GM19035 (cell line): ENCODE measurements around the gene MINDY4.
"Not testable (repeated sequence)": the region's sequence is repeated elsewhere in the genome, so short reads cannot be mapped to it uniquely, and the experiment has no call there.

ENCODE experiments used
- ATAC-seq: cut with Tn5 transposase; IDR thresholded peaks from one replicate; pipeline ENCODE4 v1.9.1; 2021; ENCODE audit not compliant: unreplicated experiment

The MINDY4 gene

DNA sequence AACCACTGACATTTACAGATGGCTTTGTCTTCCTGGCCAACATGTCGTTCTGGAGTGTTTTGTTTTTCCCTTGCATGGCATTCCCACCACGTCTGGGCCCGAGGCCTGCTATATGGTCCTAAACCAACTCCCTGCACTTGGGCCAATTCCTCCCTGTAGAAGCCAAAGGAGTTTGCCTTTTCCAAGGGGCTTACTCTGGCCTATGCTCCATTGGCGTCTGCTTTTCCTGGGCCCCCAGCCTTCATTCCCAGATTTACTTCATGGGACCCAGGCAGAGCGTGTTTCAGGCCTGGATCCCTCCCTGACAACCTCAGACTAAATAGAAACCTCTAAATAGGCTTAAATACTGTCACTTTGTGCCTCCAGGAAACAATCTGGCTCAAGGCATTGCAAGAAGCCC, 60.7 kb downstream of the MINDY4 start:
- no peak for ATAC-seq

DNA sequence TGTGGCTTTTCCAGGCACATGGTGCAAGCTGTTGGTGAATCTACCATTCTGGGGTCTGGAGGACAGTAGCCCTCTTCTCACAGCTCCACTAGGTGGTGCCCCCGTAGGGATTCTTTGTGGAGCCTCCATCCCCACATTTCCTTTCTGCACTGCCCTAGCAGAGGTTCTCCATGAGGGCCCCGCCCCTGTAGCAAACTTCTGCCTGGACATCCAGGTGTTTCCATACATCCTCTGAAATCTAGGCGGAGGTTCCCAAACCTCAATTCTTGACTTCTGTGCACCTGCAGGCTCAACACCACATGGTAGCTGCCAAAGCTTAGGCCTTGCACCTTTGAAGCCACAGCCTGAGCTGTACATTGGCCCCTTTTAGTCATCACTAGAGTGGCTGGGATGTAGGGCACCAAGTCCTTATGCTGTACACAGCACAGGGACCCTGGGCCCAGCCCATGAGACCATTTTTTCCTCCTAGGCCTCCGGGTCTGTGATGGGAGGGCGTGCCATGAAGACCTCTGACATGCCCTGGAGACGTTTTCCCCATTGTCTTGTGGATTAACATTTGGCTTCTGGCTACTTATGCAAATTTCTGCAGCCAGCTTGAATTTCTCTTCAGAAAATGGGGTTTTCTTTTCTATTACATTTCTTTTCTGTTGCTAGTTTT, 62.9 kb downstream of the MINDY4 start:
- not testable (repeated sequence) for ATAC-seq

DNA sequence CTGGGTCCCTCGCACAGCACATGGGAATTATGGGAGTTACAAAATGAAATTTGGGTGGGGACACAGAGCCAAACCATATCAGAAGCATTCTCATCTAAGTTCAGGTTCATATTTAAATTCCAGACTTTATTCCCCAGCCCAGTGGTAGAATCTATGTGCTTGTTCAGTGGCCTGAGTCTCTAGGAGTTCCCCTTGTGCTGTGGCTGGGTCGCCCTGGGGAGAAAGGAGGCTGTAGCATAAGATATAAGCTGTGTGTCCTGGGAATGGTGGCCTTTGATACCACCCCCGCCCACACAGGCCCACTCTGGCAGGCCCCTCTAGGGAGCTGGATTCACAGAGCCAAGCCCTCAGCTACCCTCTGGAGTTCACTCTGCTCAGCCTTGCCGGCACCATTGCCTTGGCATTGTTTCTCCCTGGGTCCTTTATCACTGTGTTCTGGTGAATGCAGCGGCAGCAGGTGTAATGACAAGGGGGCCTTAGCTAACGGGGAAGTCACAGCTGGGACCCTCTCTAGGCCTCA, 64.2 kb downstream of the MINDY4 start:
- ATAC-seq: no peak

DNA sequence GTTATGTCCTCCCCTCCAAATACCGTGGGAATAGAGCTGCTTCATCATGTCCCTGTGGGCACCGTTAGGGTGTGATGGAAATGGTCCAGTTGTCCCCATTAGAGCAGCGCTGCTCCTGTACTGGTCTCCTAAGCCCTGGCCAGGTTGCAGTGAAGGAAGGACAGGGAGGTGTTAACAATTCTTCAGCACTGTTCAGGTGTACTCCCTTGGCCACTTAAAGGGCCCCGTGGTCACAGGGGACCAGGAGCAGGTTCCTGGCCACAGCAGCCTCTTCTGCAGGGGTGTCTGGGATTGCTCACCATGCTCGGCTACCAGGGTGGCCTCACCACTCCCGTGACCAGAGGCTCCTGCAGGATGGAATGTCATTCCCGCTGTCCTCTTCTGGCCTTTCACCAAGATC, 65.8 kb downstream of the MINDY4 start:
- no peak for ATAC-seq

DNA sequence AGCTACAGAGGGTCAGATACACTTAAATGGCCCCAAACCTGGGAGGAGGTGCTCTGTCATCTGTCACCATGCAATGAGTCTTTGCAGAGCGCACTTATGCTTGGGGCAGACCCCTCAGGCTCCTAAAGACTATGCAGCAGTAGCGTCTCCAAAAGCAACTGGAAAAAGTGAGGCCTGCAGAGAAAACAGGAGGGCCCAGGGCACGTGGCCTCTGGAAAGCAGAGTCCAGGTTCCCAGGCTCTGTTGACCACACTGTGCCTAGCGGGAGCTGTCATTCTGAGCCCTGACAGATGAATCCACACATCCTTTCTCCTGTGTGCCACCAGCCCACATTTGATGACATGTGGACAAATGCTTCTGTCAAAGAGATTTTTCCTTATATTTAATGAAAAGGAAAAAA, 66.4 kb downstream of the MINDY4 start:
- ATAC-seq: no peak

DNA sequence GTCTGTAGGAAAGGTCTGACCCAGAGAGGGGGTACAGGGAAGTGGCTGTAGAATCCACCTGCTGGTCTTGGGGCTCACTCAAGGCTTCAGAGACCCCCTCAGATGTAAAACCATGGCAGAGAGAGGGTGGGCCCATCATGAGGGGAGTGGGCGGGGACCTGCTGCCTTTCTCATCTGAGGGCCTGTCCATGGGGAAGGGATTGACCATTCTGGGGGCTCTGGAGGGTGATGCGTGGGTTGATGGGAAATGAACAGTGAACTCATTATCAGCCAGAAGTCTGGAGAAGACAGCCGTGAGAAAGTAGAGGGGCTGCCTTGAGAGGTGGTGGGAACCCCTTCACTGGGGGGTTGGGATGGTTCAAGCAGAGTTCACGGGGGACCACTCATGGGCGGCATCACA, 66.8 kb downstream of the MINDY4 start:
- ATAC-seq: no peak

DNA sequence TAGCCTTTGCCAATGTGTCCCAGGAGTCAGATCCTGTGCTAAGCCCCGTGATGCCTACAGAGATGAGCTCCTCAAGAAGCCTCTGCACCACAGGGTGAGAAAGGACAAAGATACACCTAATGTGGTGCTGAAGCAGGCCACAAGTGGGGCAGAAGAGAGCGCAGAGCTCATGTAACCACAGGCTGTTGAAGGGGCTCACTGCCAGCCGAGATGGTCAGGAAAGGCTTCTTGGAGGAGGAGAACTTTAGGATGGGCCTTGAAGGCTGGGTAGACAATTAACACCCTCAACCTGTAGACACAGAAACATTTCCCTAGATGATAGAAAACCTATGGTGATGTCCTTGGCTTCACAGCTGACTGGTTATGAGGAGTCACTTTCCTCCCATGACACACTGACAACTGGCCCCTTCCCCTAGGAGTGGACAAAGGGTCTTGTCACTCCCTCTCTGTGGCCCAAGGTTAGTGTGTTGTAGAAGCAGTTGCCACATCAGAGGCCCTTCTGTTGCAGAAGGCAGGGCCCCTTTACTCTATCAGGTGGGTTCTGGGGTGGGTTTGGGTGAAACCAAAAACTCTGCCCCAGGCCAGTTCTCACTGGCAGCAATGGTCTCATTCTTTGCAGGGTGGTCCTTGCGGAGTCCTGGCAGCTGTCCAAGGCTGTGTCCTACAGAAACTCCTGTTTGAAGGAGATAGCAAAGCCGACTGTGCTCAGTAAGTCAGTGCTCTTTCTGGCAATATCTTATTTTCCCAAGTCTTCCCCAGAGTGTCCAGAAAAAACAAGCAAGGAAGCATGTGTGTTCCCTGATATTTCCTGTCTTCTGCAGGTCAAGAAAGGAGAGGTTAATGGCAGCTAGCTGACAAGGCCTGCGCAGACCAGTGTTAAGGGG, 69.2 kb downstream of the MINDY4 start:
- ATAC-seq: no peak

DNA sequence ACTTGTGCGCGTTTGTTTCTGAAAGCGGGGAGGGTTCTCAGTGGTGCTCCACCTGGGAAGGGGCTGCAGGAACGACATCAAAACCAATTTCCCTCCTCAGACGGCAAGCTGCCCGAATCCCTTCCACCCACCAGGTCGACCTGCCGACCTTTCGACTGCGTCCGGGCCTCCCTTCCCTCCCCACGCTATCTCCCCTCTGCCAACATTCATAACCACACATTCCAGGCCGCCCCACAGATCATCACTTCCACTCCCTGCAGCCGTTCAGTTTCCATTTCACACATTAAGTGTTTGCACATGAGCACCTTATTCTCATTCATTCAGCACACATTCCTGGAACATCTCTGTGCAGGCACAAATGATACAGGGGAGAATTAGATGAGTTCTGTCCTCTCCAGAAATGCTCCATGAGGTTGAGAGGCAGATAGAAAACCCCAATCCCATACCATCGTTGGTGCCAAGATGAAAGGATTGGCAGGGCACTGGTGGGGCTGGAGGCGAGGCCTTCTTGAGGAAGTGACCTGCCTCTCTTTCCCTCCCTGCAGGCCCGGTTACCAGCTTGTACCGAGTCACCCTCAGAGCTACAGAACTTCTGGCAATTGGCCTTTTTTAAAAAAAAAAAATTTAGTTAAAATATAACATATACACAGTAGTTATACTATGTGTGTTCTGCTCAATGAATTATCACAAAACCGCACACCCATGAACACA, 70.0 kb downstream of the MINDY4 start:
- no peak for ATAC-seq

DNA sequence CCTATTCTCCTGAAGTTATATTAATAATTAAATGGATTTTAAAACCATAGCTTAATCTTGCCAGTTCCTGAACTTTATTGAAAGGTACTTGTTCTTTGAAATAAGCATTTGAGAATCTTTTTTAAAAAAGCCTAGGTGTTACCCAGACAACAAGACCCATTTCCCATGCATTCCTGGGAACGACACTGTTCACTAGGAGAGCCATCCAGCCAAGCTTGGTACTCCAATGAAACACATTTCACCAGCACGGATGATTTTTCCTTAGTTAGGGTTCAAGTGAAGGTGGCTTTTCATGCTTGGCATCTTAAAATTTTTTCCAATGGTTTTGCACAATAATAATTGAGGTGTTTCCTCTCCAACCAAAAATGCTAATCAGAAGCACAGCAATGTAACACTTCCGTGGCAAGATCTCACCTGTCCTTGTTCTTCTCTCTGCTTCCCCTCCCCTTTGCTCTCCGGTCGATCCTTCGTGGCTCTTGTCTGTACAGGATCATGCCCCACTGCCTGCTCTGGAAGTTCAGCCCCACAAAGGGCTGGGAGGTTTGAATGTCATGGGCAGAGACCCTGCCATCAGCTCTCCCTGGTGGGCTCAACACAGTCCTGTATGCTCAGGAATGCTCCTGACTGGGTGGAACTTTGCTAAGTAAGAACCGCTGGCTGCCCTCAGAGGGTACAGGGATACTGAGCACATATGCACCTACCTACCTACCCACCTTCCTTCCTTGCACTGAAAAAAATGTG, 70.8 kb downstream of the MINDY4 start:
- no peak for ATAC-seq

DNA sequence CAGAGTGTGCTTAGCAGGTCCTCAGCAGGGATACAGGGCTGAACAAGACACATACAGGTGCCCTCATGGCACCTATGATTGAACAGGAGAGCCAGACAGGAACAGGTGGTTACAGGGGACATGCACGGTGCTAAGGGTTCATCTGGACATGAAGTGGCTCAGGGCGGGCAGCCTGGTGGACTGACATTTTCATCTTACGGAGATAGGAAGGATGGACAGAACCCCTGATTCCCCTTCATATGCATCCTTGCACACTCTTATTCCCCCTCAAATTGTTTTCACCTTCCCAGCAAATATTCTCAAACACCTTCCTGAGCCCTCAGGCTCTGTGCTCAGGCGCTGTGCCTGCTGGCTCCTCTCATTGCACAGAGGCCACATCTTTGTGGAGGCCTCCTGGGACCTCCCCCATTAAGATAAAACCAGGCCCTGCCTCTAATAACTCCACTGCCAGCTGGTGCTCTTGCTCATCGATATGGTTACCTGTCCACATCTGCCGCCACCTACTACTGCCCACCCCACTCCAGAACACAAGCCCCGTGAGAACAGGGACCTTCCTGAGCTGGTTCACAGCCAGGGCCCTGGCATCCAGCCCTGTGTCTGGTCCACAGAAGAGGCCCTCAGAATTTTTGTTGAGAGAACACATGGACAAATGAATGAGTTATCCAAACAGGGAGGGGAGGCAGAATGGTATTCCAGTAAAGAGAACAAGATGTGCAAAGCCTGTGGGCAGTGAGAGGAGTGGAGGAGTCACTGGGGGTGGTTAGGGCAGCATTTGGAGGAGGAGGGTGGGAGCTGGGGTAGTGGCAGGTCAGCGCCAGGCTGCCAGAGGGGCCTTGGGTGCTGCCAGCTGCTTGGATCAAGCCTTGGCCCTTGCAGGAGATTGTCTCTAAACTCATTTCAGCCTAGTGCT, 71.6 kb downstream of the MINDY4 start:
- no peak for ATAC-seq

DNA sequence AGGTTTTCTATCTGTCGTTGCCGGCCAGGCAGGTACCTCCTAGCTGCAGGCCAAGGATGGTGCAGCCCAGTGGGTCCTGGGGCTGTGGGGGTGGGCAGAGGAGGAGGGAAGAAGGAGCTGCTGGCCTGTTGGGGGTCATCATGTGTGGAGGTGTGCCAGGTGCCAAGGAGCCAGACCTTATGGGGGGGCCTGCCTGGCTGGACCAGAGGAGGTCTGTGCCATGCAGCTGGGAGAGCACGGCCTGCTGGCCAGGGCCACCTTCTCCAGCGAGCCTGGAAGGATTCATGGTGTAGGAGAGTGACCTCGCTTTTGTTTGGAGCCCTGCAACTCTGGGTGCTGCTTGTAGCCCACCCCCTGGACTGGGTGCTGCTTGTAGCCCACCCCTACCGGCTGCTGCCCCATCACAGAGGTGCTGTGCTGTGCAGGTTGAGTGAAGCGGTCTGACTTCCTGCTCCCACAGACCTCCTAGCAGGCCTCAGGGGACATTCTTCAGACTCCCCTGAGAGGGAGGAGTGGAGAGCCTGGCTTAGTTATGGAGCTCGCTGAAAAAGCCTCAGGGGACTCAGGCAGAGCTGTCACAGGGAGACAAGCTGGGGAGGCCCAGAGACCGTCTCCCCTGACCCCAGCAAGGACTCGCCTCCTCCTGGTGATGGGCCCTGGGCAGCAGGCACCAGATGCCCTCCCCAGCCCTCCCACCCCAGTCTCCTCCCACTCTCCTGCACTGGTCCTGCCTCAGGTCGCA, 72.7 kb downstream of the MINDY4 start:
- ATAC-seq: no peak

DNA sequence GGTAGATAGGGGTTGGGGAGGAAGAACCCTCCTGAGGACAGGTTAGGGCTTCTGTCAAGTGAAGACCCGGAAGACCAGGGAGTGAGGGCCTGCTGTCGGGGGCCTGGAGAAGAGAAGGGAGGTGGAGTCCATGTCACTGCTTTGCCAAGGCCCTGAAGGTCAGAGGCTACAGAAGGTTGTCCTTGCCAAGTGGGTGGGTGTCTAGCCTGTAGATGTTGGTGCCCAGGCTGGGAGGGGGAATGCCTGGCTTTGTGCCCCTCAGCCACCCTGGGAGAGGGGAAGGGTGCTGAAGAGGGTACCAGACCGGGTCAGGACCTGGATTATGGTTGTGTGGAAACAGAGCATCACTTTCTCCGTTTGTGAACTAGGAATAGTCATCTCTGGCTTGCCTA, 73.3 kb downstream of the MINDY4 start:
- ATAC-seq: no peak

DNA sequence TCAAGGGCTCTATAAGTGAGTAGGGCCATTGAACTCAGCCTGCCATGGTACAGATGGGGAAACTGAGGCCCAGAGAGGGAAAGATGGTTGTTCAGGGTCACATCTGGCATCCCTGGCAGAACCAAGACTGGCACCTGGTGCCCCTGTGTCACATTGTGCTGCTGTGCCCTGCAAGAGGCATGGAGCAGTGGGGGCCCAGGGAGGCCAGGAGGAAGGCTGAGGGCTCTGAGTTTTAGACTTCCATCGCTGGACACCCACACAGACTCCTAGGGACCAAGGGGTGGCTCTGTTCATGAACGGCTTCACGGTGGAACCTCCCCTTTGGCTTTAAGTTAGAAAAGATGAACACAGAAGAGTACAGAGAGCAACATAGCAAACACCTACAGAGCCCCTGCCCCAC, 73.7 kb downstream of the MINDY4 start:
- no peak for ATAC-seq

DNA sequence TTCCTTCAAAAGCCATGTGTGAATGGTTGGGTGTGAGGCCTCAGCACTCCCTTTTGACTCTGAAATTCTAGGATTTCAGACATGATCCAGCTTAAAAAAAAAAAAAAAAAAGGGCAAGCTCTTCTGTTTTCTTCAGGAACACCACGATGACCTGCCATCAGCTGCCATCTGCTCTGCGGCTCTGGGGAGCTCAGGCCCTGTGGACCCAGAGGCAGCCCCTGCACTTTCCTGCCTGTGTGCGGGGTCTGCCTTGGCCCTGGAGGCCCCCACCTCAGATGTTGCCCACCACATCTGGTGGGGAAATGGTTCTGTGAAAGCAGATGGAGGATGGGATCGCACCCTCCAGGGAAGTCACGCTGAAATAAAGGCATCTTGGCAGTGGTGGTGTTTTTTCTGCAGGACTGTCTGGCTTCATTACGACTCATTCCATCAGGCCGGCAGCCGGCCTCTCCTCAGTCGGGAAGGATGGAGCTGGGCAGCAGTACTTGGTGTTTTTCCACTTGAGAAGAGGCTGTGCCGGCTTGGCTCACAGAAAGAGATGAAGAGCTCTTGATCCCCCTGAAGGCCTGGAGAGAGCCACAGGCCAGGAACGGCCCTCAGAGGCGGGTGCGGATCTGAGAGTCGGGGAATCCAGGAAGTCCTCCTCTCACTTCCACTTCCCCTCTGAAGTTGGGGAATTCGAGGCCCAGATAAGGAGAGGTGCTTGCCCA, 74.4 kb downstream of the MINDY4 start:
- no peak for ATAC-seq

DNA sequence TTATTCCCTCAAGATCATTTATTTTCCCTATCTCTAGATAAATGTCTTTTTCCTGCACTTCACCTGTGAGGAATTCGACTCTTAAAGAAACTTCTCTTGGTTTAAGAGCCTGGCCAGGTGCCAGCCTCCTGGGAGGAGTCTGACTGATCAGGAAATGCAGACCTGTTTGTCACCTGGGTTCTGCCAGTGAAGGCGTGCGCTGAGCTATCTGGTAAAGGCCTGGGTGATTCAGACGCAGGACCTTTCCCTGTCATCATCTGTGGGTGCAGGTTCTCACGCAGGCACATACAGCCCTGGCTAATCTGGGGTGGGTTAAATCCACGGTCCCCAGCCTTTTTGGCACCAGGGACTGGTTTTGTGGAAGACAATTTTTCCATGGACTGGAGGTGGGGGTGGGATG, 75.2 kb downstream of the MINDY4 start:
- ATAC-seq: no peak

DNA sequence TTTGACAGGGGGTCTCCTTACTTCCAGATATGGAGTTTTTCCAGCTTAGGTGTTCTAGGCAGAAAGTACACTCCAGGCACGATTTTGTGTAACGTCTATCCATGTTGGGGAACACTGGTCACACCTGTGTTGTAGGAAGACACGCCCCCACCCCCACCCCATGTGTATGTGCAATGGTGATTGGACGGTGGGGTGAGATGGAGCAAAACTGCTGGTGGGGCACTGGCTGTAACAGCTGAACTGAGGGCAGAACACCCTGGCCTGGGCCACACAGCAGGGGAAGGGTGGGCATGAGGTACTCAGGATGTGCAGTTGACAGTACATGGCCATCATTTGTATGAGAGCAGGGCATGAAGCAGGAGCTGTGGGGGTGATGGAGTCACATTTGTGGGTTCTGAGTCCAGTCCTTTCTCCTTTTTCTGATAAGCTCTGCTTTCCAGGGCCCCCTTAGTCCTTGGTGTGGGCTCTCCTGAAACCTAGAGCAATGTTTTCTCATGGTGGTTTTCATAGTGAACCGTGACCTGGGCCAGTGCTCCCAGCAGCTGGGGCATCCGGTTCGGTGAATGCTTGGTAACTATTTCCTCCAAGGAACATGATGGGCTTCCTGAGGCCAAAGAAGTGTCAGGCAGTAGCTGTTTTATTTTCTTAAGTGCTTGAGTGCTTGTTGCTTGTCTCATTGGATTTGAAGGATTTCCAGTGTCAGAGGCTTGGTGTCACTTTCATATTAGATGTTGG, 77.1 kb downstream of the MINDY4 start:
- no peak for ATAC-seq

DNA sequence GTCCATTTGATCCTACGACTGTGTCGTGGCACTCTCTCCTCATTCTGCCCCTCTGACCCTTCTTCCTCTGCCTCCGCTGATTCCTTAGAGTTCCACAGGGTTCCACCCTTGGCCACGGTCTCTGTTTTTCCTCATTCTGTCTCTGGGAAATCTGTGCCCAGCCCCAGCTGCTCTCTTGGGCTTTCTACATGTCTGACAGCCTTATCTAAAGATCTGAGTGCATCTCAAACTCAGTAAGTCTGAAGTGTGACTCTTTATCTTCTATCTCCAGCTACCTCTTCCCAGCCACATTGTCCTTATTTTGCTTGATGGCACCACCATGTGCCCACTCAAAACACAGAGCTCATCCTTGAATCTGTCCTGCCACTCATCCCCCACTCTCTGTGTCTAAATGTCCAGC, 78.3 kb downstream of the MINDY4 start:
- no peak for ATAC-seq

DNA sequence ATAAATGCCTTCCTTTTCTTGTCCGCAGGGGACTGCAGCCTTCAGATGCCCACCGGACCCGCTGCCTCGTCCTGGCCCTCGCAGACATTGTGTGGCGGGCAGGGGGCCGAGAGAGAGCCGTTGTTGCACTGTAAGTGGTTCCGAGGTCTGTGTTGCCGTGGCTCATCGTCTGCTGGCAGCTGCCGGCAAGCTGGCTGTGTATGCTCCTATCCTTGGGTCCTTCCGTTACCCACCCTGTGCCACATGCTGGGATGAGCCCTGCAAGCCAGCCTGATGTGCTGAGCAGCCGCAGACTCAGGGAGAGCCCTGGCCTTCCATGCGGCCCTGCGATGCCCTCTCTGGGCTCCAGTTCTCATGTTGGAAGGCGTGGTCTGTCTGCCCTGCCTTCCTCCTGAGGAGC, 79.2 kb downstream of the MINDY4 start:
- ATAC-seq: no peak
